PFSK-1 (cell line): ENCODE data around the gene PROSER2.

Experiments
- POLR2AphosphoS5 ChIP-seq: IDR thresholded peaks from 2 replicates; pipeline ENCODE4 v1.6.1; 2012; ENCODE audit warnings: low read depth, mild to moderate bottlenecking, control low read depth, low read length, moderate library complexity
- REST ChIP-seq, 2 experiments: IDR thresholded peaks; 2 replicates each; pipeline versions ENCODE4 v1.6.1 to v1.8.0; 2011 to 2012; ENCODE audit warnings: low read depth in 2 of 2, low read length in 2 of 2, control low read depth in 1 of 2, inconsistent platforms in 1 of 2, mild to moderate bottlenecking in 1 of 2, moderate library complexity in 1 of 2; ENCODE audit not compliant: insufficient read depth in 1 of 2
- SIN3A ChIP-seq: IDR thresholded peaks from 2 replicates; pipeline ENCODE4 v1.6.1; 2012; ENCODE audit warnings: mild to moderate bottlenecking, low read length, moderate library complexity, borderline replicate concordance; ENCODE audit not compliant: insufficient read depth
- TAF1 ChIP-seq: IDR thresholded peaks from 2 replicates; pipeline ENCODE4 v1.6.1; 2012; ENCODE audit warnings: low read length, control low read depth, borderline replicate concordance; ENCODE audit not compliant: insufficient read depth

DNA sequence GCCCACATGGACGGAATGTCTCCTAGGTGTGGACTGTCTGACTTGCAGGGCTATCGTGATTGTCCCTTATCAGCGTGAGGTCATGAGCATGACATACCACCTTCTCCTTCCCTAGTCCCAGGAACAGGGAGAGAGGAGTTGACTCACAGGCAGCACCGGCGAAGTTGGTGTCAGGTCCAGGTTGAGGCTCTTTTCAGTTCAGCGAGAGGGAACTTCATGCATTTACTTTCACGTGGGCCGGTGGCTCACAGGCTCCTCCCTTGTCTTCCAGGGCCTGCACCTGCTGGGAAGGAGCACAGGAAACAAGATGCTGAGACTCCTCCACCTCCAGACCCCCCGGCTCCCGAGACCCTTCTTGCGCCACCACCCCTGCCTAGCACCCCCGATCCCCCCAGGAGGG, 46.1 kb downstream of the PROSER2 start:
- no peak for TF ChIP-seq POLR2AphosphoS5
- TF ChIP-seq TAF1, result no peak
- TF ChIP-seq SIN3A, result no peak
- TF ChIP-seq REST (IDR thresholded peaks at IDR 0.05; ENCODE audit: insufficient read depth in 1 of 2, low read depth in 2 of 2, low read length in 2 of 2), result no peak
